Right ventricle myocardium inferior (tissue), 1 donor: ENCODE results near the gene AGBL1. TPM values are rescaled to one million over a fixed set of nuclear protein-coding genes. Genes with fewer than 3 reads are reported as not detected.
A peak's percentile ranks its signal among the peaks of the same experiment; 100 is the strongest.
"Not testable (repeated sequence)": the region's sequence is repeated elsewhere in the genome, so short reads cannot be mapped to it uniquely, and the experiment has no call there.

Experiments
- ATAC-seq: fragments of 200-7000 bp; cut with Tn5 transposase; one replicate; pipeline ENCODE4 v1.9.1; 2020; ENCODE audit warnings: mild to moderate bottlenecking, moderate library complexity
- DNase-seq: peaks from one replicate; pipeline ENCODE4 v3.0.0; 2021; ENCODE audit errors: missing footprints
- intact Hi-C: fragments of 100-400 bp; cut with DNase I; formaldehyde crosslinking; loops from one replicate; pipeline ENCODE4 v1.11.0; 2022
- total RNA-seq: library from RNA; stranded (reverse); fragmentation: NEBNext Ultra II Directional; extraction: Animal tissue kit (Norgen Biotek cat#: 25700); gene quantifications from one replicate; pipeline ENCODE4 v1.2.1, GENCODE V29; 2021
- donor health status: DM: no; HTN: yes; CAD: no; lungs with severe emphysema.

Gene AGBL1
- total RNA-seq, 1 donor from 2014 or later: not detected

DNA sequence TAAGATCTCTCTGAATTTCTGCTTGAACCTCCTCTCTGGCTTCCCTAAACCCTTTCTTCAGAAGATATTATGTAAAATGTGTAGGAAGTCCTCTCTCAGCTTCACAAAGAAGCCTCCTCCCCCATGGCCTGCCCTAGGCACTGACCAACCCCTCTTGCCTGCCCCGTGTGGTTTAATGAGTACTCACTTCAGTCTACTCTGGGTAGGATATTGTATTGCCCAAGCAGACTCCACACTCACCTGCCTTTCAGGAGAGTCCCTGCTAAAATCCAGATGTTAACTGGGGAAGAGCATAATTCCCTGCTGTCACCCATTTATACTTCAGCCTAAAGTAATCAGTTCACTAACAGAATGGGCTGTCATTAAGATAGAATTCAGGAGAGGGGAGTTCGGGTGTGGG is 2.6 kb upstream of the AGBL1 start:
- ATAC-seq: no peak
- no peak for DNase-seq
- intact Hi-C loops: no loop called here

DNA sequence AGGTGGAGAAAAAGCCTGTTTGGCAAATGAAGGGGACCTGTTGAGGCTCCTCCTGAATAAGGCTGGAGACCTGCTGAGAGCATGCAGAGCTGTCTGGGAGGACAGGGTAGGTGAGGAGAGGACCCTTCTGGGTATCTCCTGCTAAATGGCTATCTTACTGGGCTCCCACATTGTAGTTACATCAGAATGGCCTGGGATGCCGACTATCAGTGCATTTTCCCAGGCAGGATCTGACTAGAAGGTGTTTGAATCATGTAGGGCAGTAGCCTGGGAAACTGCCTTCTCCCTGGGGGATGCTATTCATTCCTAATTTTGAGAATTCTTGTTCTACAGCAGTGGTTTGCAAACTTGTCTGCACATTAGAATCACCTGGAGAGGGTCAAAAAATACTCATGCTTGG is 631 bp downstream of the AGBL1 start:
- DNase-seq (no peak), ATAC-seq (no peak)
- intact Hi-C loops: no loop called here

DNA sequence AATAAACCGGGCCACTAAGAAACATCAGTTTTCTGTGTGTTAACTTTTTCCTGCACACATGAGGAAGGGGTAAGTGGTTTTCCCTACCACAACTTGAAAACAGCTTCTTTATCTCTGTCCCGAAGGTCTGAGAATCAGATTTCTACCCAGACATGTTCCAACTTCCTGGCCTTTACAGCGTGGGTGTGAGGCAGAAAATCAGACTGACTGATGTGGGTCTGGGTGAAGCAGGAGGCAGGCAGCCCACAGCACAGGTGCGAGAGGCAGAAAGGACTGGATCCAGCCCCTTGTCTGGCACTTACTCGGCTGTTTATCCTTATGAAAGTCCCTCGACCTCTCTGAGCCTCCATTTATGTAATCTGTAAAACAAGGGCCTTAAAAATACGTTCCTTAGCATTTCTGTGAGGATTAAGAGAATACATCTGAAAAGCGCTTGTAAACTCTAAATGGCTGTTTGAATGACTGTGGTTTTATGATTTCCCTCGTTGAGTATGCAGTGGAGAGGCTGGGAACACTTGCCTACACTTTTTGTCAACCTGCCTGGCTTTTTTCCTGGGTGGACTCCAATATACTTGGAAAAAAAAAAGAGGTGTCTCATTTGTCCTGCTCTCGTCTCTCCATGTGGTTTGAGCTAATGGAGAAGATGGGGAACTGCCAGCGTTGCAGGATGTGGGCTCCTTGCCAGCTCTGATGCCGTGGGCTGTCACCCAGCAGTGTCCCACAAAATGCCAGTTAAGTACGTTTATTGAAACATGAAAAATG is 3.1 kb downstream of the AGBL1 start:
- intact Hi-C loops: no loop called here
- ATAC-seq (no peak), DNase-seq (no peak)

DNA sequence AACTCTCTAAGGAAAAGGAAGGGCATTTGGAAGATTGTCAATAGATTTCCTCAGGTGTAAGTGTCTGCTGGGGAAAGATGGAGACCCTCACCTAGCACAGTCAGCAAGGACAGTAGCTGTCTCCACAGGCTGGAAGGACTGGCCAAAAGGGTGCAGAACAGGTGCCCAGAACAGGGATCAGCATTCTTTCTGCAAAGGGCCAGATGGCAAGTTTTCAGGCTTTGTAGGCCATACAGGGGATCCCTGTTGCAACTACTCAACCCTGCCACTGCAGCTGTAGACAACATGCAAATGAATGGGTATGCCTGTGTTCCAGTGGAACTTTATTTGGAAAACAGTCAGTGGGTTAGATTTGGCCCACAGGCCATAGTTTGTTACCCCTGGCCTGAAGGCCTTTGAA is 8.1 kb downstream of the AGBL1 start:
- no peak for ATAC-seq
- intact Hi-C loops: no loop called here

DNA sequence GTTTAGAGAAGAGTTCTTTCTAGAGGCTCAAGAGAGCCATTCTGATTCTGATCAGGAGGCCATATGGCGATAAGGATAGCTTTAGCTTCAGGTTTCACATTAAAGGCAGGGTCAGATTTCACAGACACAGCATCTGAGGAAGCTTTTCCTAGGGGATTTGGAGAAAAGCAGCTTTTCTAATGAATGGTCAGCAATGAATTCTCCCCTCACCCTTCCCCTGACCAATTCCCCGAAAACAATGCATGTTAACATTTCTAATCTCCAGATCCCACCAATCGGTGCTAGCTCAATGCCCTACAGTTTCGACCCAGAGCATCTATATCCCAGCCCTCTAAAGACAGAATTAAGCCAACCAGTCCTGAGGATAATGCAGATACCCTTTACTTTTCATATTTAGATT is 9.8 kb downstream of the AGBL1 start:
- ATAC-seq (no peak), DNase-seq (no peak)
- intact Hi-C loops: no loop called here

More for the DNA sequence above, 8.1 kb downstream of the AGBL1 start:
- DNase-seq: no peak

DNA sequence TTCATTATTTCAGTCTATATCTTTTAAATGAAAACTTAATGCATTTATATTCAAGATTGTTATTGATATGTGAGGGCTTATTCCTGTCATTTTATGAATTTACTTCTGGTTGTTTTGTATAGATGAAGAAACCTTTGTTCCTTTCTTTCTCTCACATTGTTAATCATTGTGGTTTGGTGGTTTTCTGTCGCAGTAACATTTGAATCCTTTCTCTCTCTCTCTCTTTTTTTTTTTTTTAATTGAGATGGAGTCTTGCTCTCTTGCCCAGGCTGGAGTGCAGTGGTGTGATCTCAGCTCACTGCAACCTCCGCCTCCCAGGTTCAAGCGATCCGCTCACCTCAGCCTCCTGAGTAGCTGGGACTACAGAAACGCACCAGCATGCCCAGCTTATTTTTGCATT is 22.1 kb downstream of the AGBL1 start:
- ATAC-seq (no peak), DNase-seq (no peak)
- intact Hi-C loops: no loop called here

DNA sequence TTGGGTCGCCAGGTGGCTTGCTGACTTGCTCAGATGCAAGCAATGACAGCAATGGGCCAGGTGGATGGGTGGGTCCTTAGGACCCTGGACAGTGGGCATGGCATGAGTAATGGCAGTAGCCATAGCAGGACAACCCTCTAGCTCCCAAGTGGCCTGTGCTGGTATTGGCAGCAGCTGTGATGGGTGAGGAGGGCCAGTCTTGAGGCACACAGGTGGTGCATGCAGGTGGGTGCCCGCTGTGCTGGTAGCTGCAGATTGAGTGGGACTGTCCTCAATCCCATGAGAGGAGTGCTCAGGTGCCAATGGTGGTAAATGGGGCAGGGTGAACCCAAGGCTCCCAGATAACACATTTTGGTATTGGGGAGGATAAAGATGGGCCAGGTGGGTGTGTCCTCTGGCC is 24.2 kb downstream of the AGBL1 start:
- DNase-seq (no peak), ATAC-seq (no peak)
- intact Hi-C loops: no loop called here

DNA sequence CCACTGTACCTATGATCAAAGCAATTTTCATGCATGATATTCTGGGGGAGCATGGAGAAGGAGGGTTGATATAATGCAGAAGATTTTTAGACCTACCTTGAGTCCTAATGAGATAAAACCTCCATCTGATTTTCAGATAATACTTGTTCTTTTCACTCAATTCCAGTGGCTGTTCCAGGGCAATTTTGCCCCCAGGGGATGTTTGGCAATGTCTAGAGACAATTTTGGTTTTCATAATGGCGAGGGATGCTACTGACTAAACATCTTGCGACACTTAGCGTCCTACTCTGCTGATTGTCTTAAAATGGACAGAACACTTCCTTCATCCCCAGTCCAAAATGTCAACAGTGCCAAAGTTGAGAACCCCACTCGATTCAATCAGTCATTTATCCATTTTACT is 26.6 kb downstream of the AGBL1 start:
- DNase-seq: no peak
- intact Hi-C loops: no loop called here
- no peak for ATAC-seq

DNA sequence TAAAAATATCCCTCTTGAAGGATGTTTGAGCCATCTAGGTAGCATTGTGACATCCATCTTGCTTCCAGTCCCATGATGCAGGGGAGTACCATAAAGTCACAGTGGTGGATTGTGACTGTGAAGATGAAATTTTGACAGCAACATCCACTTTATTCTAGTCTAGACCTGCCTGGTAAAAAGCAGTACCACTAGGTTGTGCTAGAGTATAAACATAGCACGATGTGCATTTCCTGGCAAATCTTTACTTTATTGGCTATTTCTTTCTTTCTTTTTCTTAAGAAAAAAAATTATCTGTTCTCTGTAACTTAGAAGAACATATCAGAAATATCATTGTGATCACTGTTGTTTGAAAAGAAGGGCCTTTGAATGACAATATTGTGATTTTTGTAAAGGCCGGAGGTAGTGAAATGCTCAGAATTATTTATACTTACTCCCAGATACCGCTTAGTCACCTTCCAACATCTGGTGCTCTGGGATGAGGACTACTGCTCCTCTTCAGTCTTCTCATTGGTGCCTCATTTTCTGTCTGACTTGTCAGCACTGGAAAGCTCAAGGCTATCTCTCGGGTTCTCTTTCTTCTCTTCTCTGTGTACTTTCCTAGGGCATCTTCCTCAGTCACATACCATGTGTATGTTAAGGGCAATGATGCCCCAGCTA is 35.6 kb downstream of the AGBL1 start:
- ATAC-seq (no peak), DNase-seq (no peak)
- intact Hi-C loops: no loop called here

DNA sequence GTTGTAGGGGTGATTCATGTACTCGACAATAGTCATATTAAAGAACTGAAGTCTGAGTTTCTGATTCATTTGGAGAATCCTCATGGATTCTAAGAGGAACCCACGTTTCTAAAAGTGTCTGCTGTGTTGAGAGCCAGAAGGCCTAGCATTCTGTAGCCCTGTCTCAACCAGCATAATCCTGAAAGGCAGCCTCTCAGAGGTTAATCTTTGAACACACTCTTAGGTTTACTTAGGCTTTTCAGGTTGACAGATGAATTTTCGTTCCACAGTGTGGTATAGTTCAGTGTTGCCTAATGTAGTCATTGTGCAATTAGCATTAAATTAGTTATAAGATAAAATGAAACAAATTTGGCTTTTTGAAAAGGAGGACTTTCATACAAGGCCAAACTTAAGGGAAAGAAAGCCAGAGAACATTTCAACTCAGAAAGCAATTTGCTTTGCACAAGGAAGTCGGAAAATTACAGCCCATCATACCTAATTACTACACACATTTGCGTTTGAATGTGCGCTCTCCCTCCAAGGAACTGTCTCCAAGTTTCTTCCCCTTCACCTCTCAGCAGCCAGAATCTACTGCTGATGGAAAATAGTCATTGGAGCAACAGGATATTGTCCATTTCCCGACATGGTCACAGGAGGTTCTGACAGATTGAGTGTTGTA is 42.0 kb downstream of the AGBL1 start:
- ATAC-seq: no peak
- intact Hi-C loops: no loop called here
- DNase-seq: no peak

DNA sequence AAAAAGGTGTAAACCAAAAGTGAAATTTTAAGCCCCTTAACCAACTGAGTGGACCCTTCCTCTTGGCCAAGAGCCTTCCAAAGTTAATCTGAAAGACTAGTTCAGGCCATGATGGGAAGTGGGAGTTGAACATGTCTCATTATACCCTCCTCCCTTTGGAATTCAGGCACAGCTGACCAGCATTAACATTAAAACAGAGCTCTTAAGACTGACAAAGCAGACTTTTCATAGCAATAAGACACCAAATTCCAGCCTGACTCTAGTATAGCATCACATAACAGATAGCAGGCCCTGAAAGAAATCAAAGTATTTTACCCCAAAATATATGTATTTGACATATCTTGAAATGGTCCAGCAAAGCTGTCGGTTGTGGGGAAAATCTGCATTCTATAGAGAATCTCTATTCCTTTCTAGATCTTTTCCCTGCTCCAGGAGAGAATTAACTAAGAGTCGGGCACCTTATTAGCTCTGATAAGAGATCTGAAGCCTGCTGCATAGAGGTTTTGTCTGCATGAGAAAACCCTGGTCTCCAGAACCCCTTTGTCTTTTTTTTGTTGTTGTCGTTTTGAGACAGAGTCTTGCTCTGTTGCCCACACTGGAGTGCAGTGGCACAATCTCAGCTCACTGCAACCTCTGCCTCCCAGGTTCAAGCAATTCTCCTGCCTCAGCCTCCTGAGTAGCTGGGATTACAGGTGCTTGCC is 43.2 kb downstream of the AGBL1 start:
- intact Hi-C loops: not testable (repeated sequence)

DNA sequence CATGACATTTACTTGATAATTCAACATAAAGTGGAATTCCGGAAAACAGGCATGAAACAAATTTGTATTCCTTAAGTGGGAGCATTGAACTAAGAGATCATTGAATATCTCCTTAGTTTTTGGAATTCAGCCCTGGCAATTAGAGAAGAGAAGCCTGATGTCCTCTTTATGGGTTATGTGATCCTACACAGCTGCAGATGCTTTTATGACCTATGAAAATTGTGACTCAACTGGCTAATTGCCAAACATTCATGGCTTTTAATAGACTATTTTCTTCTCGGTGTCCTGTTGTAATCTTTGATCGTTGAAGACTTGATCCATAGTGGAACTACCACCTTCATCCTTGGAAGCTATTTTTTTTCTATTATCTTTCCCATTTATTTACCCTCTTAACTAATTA is 46.1 kb downstream of the AGBL1 start:
- ATAC-seq (no peak), DNase-seq (no peak)
- intact Hi-C loops: no loop called here

More for the DNA sequence above, 43.2 kb downstream of the AGBL1 start:
- not testable (repeated sequence) for DNase-seq, ATAC-seq

DNA sequence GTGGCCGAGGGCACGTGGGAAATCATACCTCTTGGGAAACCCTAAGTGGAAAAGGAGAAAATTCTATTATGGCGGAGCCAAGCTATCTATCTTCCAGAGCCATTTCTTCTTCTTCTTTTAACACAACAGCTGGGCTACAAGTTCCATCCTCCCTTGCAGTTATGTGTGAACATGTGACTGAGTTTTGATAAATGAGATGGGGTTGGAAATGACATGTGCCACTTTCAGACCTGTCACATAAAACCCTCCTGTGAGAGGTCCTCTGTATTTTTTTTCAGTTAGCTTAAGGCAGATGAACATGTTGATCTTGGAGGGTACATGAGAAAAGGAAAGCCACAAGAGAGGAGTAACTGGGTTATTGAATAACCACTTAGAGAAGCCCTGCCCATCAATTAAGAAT is 47.9 kb downstream of the AGBL1 start:
- ATAC-seq (no peak), DNase-seq (no peak)
- intact Hi-C loops: no loop called here

DNA sequence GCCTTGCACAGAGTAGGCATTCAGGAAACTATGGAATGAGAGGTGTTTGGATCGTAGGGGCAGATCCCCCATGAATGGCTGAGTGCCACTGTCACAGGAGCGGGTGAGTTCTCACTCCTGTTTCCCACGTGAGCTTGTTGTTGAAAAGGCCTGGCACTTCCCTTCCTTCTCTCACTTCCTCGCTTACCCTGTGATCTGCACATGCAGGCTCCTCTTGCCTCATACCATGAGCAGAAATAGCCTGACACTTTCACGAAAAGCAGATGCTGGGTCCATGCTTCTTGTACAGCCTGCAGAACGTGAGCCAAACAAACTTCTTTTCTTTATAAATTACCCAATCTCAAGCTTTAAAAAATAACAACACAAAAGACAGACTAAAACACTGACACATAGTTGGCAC is 55.4 kb downstream of the AGBL1 start:
- DNase-seq (no peak), ATAC-seq (peak; percentile 57)
- intact Hi-C loops: no loop called here

DNA sequence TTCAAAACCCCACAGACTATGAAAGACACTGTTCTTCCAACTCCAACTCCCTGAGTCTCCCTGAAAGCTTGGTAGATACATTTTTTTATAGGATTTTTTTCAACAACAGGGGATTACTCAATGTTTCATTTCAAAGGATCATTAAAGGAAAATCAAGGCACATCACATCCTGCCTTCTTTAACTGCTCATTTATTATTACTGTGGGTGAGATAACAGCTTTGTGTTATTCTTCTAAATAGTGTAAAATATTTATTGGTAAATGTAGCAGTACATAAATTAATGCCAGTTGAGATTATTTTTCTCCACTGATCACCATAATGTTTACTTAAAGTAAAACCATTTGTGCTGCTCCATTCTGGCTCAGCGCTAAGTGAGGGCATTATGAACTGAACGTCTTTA is 57.2 kb downstream of the AGBL1 start:
- no peak for ATAC-seq
- DNase-seq: no peak
- intact Hi-C loops: no loop called here

DNA sequence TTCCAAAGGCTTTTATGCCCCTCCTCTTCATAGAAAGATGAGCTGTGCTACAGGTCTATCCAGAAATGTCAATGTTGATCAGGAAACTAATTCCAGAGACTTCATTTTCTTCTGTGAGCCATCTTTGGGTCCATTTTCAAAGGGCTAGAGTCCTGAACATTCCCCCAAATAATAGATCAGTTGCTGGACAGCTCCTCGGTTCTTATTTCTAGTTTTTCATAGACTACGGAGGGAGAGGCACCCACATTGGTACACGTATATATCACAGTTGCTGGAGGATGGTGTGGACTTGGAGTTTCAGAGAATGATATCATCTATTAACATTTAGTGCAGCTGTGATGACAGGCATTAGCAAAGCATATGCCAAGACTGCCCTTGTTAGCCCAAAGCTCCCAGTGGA is 59.1 kb downstream of the AGBL1 start:
- ATAC-seq (no peak), DNase-seq (no peak)
- intact Hi-C loops: no loop called here

DNA sequence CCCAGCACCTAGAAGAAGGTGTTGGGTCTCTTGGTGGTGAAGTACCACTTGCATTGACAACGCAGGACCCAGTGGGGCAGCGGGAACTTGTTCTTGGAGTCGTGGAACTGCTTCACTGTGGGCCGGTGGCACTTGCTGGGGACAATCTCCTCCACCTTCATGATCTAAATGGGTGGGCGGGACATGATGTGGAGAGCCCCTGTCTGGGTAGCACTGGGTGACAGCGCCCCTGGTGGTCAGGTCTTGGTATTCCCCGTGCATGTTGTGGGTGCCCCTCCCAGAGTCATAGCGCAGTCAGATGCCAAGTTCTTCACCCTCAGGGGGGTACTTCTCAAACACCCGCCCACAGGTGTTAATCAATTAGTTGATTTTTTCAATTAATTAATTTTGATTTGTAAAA is 60.2 kb downstream of the AGBL1 start:
- ATAC-seq (no peak), DNase-seq (no peak)
- intact Hi-C loops: no loop called here

DNA sequence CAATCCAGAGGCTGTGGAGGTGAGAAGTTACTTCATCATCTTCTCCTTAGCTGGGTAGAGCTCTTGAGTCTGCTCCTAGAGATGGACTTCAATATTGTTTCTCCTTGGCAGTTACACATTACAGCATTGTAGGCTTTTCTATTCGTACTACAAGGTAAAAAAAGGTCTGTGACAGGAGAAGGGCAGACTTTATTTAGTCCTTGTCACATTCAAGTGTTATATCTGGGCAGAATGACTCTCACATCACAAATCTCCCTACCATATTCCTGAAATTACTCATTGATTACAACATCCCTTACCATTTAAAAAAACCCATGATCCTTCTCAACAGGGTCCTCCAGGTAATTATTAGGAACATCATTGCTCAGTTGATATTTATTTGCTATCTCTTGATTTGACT is 75.0 kb downstream of the AGBL1 start:
- no peak for ATAC-seq

DNA sequence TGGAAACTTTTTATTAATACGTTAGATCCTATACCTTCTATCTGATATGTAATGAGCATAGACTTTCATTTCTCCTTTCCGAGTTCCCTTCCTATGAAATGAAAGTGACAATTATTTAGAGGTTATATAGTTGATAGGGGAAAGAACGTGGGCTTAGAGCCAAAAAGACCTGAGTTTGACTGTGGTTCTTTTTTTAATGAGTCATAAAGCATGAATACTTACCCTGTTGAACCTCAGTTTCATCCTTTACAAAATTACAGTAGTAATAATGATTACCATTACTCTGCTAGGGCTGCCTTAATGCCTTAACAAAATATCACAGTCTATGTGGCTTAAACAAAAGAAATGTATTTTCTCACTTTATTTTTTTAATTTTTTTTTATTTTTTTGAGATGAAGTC is 75.9 kb downstream of the AGBL1 start:
- DNase-seq (no peak), ATAC-seq (no peak)
- intact Hi-C loops: no loop called here

More for the DNA sequence above, 75.0 kb downstream of the AGBL1 start:
- no peak for DNase-seq
- intact Hi-C loops: no loop called here
